PFSK-1 (cell line): Measurements from ENCODE around the gene FGFBP3.

Experiments used
- POLR2AphosphoS5 ChIP-seq: IDR thresholded peaks from 2 replicates; pipeline ENCODE4 v1.6.1; 2012; ENCODE audit warnings: low read depth, mild to moderate bottlenecking, control low read depth, low read length, moderate library complexity
- SIN3A ChIP-seq: IDR thresholded peaks from 2 replicates; pipeline ENCODE4 v1.6.1; 2012; ENCODE audit warnings: mild to moderate bottlenecking, low read length, moderate library complexity, borderline replicate concordance; ENCODE audit not compliant: insufficient read depth
- TAF1 ChIP-seq: IDR thresholded peaks from 2 replicates; pipeline ENCODE4 v1.6.1; 2012; ENCODE audit warnings: low read length, control low read depth, borderline replicate concordance; ENCODE audit not compliant: insufficient read depth

- TF ChIP-seq POLR2AphosphoS5 (no peak), SIN3A (no peak), TAF1 (no peak)
Measured at GRCh38 chr10:91897421-91897820, 11.9 kb downstream of the FGFBP3 start.
